ENCODE results near the gene SDHA. TPM values are rescaled to one million over a fixed set of nuclear protein-coding genes. Genes with fewer than 3 reads are reported as not detected.

Gene SDHA
- total and polyA plus RNA-seq, 9 donors = 69.6 to 169 (median 103) TPM

DNA sequence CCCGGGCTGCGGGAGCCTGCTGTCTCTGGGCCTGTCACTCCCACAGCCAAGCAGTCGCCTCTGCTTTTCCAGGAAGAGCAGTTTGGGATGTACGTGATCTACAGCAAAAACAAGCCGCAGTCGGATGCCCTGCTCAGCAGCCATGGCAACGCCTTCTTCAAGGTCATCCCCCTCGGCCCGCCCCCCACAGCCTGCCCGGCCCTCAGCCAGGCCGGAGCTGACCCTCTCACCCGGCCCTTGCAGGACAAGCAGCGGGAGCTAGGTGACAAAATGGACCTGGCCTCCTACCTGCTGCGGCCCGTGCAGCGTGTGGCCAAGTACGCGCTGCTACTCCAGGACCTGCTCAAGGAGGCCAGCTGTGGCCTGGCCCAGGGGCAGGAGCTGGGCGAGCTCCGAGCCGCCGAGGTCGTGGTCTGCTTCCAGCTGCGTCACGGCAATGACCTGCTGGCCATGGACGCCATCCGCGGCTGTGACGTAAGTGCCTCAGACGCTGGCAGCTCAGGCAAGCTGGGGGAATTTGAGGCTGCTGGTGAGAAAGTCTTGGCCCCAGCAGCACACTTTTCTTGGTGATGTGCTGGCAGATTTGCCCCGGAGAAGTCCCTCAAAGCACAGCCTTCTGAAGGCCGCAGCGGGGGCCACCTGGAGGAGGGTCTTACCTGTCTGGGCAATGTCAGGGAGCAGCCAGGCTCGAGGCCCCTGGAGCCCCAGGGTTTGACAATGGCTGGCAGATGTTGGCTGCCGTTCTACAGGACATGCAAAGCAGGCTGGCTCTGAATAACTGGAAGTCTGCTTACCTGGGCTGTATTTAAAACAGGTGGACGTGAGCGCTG is 46.9 kb upstream of the SDHA start:
- WGBS, 3 donors = 18 to 40% (median 20%) methylated on average over 32 to 37 of the region's 37 CpGs
- intact Hi-C loops (cut with DNase I) = no loop called here
- no peak overlapping the region for H3K4me3 ChIP-seq
- H3K4me1 ChIP-seq (ENCODE audit: insufficient read depth) = peaks cover 19% of the 10 kb centered on the region
- no peaks in the 10 kb centered on the region for H3K27me3 ChIP-seq
- no peak for TF ChIP-seq POLR2A (IDR thresholded peaks at IDR 0.05)
- TF ChIP-seq EP300 (IDR thresholded peaks at IDR 0.05) = no peak
- TF ChIP-seq, protein P1, sequence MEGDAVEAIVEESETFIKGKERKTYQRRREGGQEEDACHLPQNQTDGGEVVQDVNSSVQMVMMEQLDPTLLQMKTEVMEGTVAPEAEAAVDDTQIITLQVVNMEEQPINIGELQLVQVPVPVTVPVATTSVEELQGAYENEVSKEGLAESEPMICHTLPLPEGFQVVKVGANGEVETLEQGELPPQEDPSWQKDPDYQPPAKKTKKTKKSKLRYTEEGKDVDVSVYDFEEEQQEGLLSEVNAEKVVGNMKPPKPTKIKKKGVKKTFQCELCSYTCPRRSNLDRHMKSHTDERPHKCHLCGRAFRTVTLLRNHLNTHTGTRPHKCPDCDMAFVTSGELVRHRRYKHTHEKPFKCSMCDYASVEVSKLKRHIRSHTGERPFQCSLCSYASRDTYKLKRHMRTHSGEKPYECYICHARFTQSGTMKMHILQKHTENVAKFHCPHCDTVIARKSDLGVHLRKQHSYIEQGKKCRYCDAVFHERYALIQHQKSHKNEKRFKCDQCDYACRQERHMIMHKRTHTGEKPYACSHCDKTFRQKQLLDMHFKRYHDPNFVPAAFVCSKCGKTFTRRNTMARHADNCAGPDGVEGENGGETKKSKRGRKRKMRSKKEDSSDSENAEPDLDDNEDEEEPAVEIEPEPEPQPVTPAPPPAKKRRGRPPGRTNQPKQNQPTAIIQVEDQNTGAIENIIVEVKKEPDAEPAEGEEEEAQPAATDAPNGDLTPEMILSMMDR (IDR thresholded peaks at IDR 0.05) = no peak
- H3K9me3 ChIP-seq = no peaks in the 10 kb centered on the region
- H3K27ac ChIP-seq = peak overlapping the region; percentile 67 to 89
- H3K36me3 ChIP-seq = no peaks in the 10 kb centered on the region
- peak; percentile 87 to 94 (median 93) for DNase-seq

DNA sequence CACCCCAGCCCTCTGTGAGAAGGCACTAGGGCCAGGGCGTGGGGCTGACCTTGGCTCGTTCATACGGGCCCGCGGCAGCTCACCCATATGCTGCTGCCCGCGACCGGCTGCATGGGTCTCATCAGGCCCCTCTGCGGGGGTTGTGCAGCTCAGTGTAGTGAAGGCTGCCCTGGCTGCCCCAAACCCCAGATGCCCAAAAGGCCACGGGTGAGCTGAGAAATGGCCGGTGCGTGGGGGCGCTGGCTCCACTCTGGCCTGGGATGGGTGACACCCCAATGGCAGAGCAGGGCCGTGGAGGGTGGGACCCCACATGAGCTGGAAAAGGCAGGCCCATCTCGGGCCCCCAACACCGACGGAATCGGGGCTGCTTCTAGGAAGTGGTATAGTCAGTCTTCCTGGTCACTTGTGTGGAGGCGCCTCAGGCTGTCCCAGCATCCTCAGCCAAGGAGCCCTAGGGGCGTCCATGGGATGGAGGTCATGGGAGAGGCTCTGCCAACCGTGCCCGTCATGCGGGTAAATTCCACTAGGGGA is 46.3 kb upstream of the SDHA start:
- Histone ChIP-seq H3K9me3 (no peaks in the 10 kb centered on the region), H3K27ac (peak overlapping the region; percentile 67 to 89), H3K36me3 (no peaks in the 10 kb centered on the region), H3K4me3 (no peak overlapping the region), H3K27me3 (no peaks in the 10 kb centered on the region), H3K4me1 (ENCODE audit: insufficient read depth) (peaks cover 19% of the 10 kb centered on the region)
- intact Hi-C loops (cut with DNase I) = no loop called here
- peak in 3 of 5 donors; percentile 26 to 60 (median 52) for DNase-seq
- WGBS, 3 donors = 87 to 91% (median 90%) methylated on average over 13 to 23 of the region's 23 CpGs
- TF ChIP-seq, protein P1 (IDR thresholded peaks at IDR 0.05) = no peak
- TF ChIP-seq EP300 (IDR thresholded peaks at IDR 0.05) = no peak
- no peak for TF ChIP-seq POLR2A (IDR thresholded peaks at IDR 0.05)

DNA sequence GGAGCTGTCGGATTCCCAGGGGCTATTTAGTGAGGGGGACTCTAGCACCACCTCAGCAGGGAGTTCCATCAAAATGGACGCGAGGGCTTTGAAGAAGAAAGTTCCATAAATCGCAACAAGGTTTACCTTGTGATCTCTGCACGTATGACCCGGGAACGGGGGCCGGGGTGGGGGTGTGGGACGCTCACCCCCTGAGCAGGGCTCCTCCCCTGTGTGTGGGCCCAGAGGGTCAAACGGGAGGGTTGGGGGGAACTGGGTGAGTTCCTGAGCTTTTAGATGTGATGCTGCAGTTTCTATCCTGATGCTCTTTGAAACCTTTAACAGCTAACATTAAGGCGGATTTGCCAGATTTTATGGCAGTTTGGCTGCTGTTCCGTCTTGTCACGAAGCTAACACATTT is 45.7 kb upstream of the SDHA start:
- Histone ChIP-seq H3K27ac (peak overlapping the region in 1 of 2 donors; percentile 89), H3K9me3 (no peaks in the 10 kb centered on the region), H3K4me1 (ENCODE audit: insufficient read depth) (peaks cover 19% of the 10 kb centered on the region), H3K27me3 (no peaks in the 10 kb centered on the region), H3K4me3 (no peak overlapping the region), H3K36me3 (no peaks in the 10 kb centered on the region)
- TF ChIP-seq, protein P1 (IDR thresholded peaks at IDR 0.05) = no peak
- TF ChIP-seq POLR2A (IDR thresholded peaks at IDR 0.05) = no peak
- no peak for TF ChIP-seq EP300 (IDR thresholded peaks at IDR 0.05)
- intact Hi-C loops (cut with DNase I) = no loop called here
- WGBS, 3 donors = 87 to 94% (median 93%) methylated on average over 13 of the region's 13 CpGs
- DNase-seq = peak in 3 of 5 donors; percentile 13 to 34 (median 22)

DNA sequence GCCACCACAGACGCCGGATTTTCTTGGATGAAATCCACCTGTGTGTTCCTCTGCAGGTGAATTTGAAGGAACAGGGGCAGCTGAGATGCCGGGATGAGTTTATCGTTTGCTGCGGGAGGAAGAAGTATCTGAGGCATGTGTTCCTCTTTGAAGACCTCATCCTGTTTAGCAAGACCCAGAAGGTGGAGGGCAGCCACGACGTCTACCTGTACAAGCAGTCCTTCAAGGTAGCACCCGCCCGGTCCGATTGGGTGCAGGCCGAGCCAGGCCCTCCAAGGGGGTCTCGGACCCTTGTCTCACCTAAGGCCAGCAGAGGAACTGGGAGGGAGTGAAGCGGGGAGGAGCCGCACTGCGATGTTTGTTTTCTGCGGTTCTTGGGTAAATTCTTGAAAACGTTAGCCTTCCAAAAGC is 45.3 kb upstream of the SDHA start:
- Histone ChIP-seq H3K9me3 (no peaks in the 10 kb centered on the region), H3K27me3 (no peaks in the 10 kb centered on the region), H3K36me3 (no peaks in the 10 kb centered on the region), H3K4me3 (no peak overlapping the region), H3K27ac (no peak overlapping the region), H3K4me1 (ENCODE audit: insufficient read depth) (peaks cover 19% of the 10 kb centered on the region)
- intact Hi-C loops (cut with DNase I) = no loop called here
- WGBS, 3 donors = 79 to 85% (median 83%) methylated on average over 17 of the region's 17 CpGs
- TF ChIP-seq, protein P1 (IDR thresholded peaks at IDR 0.05) = no peak
- TF ChIP-seq POLR2A (IDR thresholded peaks at IDR 0.05) (no peak), EP300 (IDR thresholded peaks at IDR 0.05) (no peak)
- DNase-seq = peak in 3 of 5 donors; percentile 19 to 36 (median 28)
